HEK293 (cell line): ENCODE measurements around the gene CHMP1A.

Experiments used
- FEZF1 ChIP-seq: fragments of 450-650 bp; formaldehyde crosslinking; IDR thresholded peaks from 2 replicates; pipeline ENCODE4 v1.5.1; 2016; ENCODE audit warnings: missing biosample characterization, missing genetic modification characterization
- GLIS1 ChIP-seq: fragments of 450-650 bp; formaldehyde crosslinking; IDR thresholded peaks from 2 replicates; pipeline ENCODE4 v1.5.1; 2016; ENCODE audit warnings: missing biosample characterization, missing genetic modification characterization
- IKZF3 ChIP-seq: fragments of 450-650 bp; IDR thresholded peaks from 2 replicates; pipeline ENCODE4 v1.5.0; 2018; ENCODE audit warnings: missing biosample characterization, mild to moderate bottlenecking, missing genetic modification characterization, moderate library complexity
- KLF1 ChIP-seq: fragments of 450-650 bp; formaldehyde crosslinking; IDR thresholded peaks from 2 replicates; pipeline ENCODE4 v1.5.1; 2016; ENCODE audit warnings: missing biosample characterization, missing genetic modification characterization
- KLF8 ChIP-seq: fragments of 450-650 bp; formaldehyde crosslinking; IDR thresholded peaks from 2 replicates; pipeline ENCODE4 v1.5.1; 2016; ENCODE audit warnings: missing biosample characterization, missing genetic modification characterization
- MYNN ChIP-seq: fragments of 450-650 bp; formaldehyde crosslinking; IDR thresholded peaks from 2 replicates; pipeline ENCODE4 v1.5.1; 2016; ENCODE audit warnings: missing biosample characterization, missing genetic modification characterization, borderline replicate concordance
- PRDM10 ChIP-seq: fragments of 450-650 bp; formaldehyde crosslinking; IDR thresholded peaks from 2 replicates; pipeline ENCODE4 v1.5.1; 2016; ENCODE audit warnings: missing biosample characterization, missing genetic modification characterization
- REPIN1 ChIP-seq: fragments of 450-650 bp; formaldehyde crosslinking; IDR thresholded peaks from 2 replicates; pipeline ENCODE4 v1.5.1; 2017; ENCODE audit warnings: missing biosample characterization, missing genetic modification characterization, low read depth
- ZBTB10 ChIP-seq: fragments of 450-650 bp; formaldehyde crosslinking; IDR thresholded peaks from 2 replicates; pipeline ENCODE4 v1.5.1; 2016; ENCODE audit warnings: missing biosample characterization, missing genetic modification characterization
- ZBTB26 ChIP-seq: fragments of 450-650 bp; formaldehyde crosslinking; optimal IDR thresholded peaks from 2 replicates; pipeline ENCODE3; 2016; ENCODE audit warnings: missing biosample characterization, mild to moderate bottlenecking, missing genetic modification characterization
- ZNF112 ChIP-seq: fragments of 450-650 bp; formaldehyde crosslinking; IDR thresholded peaks from 2 replicates; pipeline ENCODE4 v1.5.0; 2017; ENCODE audit warnings: missing biosample characterization, missing genetic modification characterization
- ZNF174 ChIP-seq: fragments of 450-650 bp; formaldehyde crosslinking; IDR thresholded peaks from 2 replicates; pipeline ENCODE4 v1.5.0; 2017; ENCODE audit warnings: missing biosample characterization, mild to moderate bottlenecking, missing genetic modification characterization
- ZNF211 ChIP-seq: fragments of 450-650 bp; formaldehyde crosslinking; IDR thresholded peaks from 2 replicates; pipeline ENCODE4 v1.5.1; 2016; ENCODE audit warnings: low read depth, missing biosample characterization, missing genetic modification characterization
- ZNF223 ChIP-seq: fragments of 450-650 bp; formaldehyde crosslinking; IDR thresholded peaks from 2 replicates; pipeline ENCODE4 v1.5.1; 2016; ENCODE audit warnings: missing biosample characterization, missing genetic modification characterization
- ZNF266 ChIP-seq: fragments of 450-650 bp; formaldehyde crosslinking; IDR thresholded peaks from 2 replicates; pipeline ENCODE4 v1.5.1; 2016; ENCODE audit warnings: missing biosample characterization, missing genetic modification characterization, low read depth
- ZNF350 ChIP-seq: fragments of 450-650 bp; formaldehyde crosslinking; IDR thresholded peaks from 2 replicates; pipeline ENCODE4 v1.5.0; 2017; ENCODE audit warnings: missing biosample characterization, mild to moderate bottlenecking, missing genetic modification characterization
- ZNF416 ChIP-seq: fragments of 450-650 bp; formaldehyde crosslinking; IDR thresholded peaks from 2 replicates; pipeline ENCODE4 v1.5.1; 2016; ENCODE audit warnings: missing biosample characterization, missing genetic modification characterization
- ZNF426 ChIP-seq: fragments of 450-650 bp; formaldehyde crosslinking; IDR thresholded peaks from 2 replicates; pipeline ENCODE4 v1.5.1; 2017; ENCODE audit warnings: missing biosample characterization, missing genetic modification characterization, mild to moderate bottlenecking, inconsistent platforms, moderate library complexity
- ZNF501 ChIP-seq: fragments of 450-650 bp; formaldehyde crosslinking; IDR thresholded peaks from 2 replicates; pipeline ENCODE4 v1.5.1; 2016; ENCODE audit warnings: missing biosample characterization, missing genetic modification characterization
- ZNF514 ChIP-seq: fragments of 450-650 bp; formaldehyde crosslinking; IDR thresholded peaks from 2 replicates; pipeline ENCODE4 v1.5.1; 2016; ENCODE audit warnings: missing biosample characterization, missing genetic modification characterization
- ZNF585B ChIP-seq: fragments of 450-650 bp; formaldehyde crosslinking; IDR thresholded peaks from 2 replicates; pipeline ENCODE4 v1.5.1; 2016; ENCODE audit warnings: missing biosample characterization, missing genetic modification characterization
- ZNF610 ChIP-seq: fragments of 450-650 bp; formaldehyde crosslinking; IDR thresholded peaks from 2 replicates; pipeline ENCODE4 v1.5.1; 2016; ENCODE audit warnings: missing biosample characterization, missing genetic modification characterization, borderline replicate concordance
- ZNF768 ChIP-seq: fragments of 450-650 bp; formaldehyde crosslinking; IDR thresholded peaks from 2 replicates; pipeline ENCODE4 v1.5.1; 2018; ENCODE audit warnings: missing biosample characterization, mild to moderate bottlenecking, missing genetic modification characterization
- ZNF777 ChIP-seq: fragments of 450-650 bp; formaldehyde crosslinking; IDR thresholded peaks from 2 replicates; pipeline ENCODE4 v1.5.1; 2017; ENCODE audit warnings: missing biosample characterization, missing genetic modification characterization, borderline replicate concordance
- ZNF791 ChIP-seq: fragments of 450-650 bp; formaldehyde crosslinking; IDR thresholded peaks from 2 replicates; pipeline ENCODE4 v1.5.1; 2016; ENCODE audit warnings: missing biosample characterization, missing genetic modification characterization
- ZSCAN5A ChIP-seq: fragments of 450-650 bp; formaldehyde crosslinking; IDR thresholded peaks from 2 replicates; pipeline ENCODE4 v1.5.1; 2016; ENCODE audit warnings: missing biosample characterization, missing genetic modification characterization
- TF ChIP-seq, protein P1 (sequence below): fragments of 450-650 bp; formaldehyde crosslinking; IDR thresholded peaks from 2 replicates; pipeline ENCODE4 v1.5.1; 2017; ENCODE audit warnings: missing biosample characterization, missing genetic modification characterization
- TF ChIP-seq, protein P2 (sequence below): fragments of 450-650 bp; formaldehyde crosslinking; IDR thresholded peaks from 2 replicates; pipeline ENCODE4 v1.5.1; 2016; ENCODE audit warnings: missing biosample characterization, missing genetic modification characterization

The CHMP1A gene

DNA sequence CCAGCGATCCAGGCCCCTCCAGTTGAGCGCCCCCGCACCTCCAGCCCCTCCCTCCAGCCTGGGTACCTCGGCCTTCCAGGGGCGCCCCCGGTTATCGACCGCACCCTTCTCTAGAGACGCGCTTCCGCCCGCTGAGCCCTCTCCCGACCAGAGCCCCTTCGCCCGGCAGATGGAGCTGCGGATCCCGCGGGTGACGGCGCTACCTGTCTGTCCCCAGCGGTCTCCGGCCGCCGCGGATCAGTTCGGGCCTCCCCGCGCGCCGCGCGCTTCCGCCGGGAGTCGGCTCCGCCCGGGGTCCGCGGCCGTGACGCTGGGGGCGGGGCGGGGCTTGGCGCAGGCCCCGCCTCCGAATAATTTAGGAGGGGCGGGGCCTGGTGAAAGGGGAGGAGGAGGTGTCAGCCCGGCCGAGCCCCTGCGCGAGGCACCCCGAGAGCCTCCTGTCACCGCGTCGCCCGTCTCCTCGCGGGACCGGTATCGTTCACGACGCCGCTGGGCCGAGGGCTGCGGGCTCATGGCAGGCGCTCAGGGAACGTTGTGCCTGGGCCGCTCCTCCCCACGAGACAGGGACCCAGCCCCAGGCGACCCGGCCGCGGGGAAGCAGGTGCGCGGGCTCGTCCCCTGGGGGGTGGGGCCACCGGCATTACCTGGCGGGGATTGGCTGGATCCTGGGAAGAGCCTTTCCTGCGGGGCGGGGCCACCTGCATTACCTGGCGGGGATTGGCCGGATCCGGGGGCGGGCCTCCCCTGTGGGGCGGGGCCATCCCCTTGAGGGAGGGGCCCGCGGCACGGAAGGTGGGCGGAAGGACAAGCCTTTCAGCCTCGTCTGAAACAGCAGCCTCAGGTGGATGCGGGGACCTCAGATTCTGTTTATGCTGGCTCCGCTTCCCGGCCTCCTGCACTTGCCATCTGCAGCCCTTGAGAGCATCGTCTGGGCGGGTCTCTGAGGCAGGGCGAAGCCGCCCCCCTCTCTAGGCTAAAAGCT, 44.2 kb upstream of the CHMP1A start, which contains the start of gene SPATA2L (continued):
- TF ChIP-seq ZNF174 (tag by site-specific recombination): no peak
- no peak for TF ChIP-seq REPIN1 (tag by site-specific recombination)
- no peak for TF ChIP-seq ZNF112
- no peak for TF ChIP-seq ZSCAN5A (tag by site-specific recombination)
- TF ChIP-seq ZNF791: no peak
- TF ChIP-seq GLIS1: no peak
- peak; percentile 64; the same call in 1 of the 2 replicates for TF ChIP-seq KLF8 (tag by site-specific recombination)
- TF ChIP-seq IKZF3: no peak
- TF ChIP-seq ZNF514 (tag by site-specific recombination): no peak
- TF ChIP-seq MYNN (tag by site-specific recombination): no peak
- no peak for TF ChIP-seq ZNF426 (tag by site-specific recombination)
- no peak for TF ChIP-seq ZNF585B (tag by site-specific recombination)
- TF ChIP-seq ZBTB10 (tag by site-specific recombination): 0 out of 2 replicates have a peak, but pooled peaks have one; percentile 15
- no peak for TF ChIP-seq ZNF350 (tag by site-specific recombination)
- no peak for TF ChIP-seq ZNF223 (tag by site-specific recombination)
- peak; percentile 74 for TF ChIP-seq ZBTB26 (tag by site-specific recombination)
- TF ChIP-seq ZNF211 (tag by site-specific recombination): no peak
- TF ChIP-seq, protein P1, sequence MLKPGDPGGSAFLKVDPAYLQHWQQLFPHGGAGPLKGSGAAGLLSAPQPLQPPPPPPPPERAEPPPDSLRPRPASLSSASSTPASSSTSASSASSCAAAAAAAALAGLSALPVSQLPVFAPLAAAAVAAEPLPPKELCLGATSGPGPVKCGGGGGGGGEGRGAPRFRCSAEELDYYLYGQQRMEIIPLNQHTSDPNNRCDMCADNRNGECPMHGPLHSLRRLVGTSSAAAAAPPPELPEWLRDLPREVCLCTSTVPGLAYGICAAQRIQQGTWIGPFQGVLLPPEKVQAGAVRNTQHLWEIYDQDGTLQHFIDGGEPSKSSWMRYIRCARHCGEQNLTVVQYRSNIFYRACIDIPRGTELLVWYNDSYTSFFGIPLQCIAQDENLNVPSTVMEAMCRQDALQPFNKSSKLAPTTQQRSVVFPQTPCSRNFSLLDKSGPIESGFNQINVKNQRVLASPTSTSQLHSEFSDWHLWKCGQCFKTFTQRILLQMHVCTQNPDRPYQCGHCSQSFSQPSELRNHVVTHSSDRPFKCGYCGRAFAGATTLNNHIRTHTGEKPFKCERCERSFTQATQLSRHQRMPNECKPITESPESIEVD (tag by site-specific recombination): no peak
- TF ChIP-seq ZNF777 (tag by site-specific recombination): no peak
- TF ChIP-seq ZNF501 (tag by site-specific recombination): no peak
- no peak for TF ChIP-seq FEZF1
- TF ChIP-seq, protein P2, sequence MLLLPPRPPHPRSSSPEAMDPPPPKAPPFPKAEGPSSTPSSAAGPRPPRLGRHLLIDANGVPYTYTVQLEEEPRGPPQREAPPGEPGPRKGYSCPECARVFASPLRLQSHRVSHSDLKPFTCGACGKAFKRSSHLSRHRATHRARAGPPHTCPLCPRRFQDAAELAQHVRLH: no peak
- peak; percentile 20; the same call in 1 of the 2 replicates for TF ChIP-seq KLF1 (tag by site-specific recombination)
- TF ChIP-seq ZNF266 (tag by site-specific recombination): no peak
- peak; percentile 54; the same call in 1 of the 2 replicates for TF ChIP-seq PRDM10
- TF ChIP-seq ZNF610 (tag by site-specific recombination): no peak
- no peak for TF ChIP-seq ZNF768
- no peak for TF ChIP-seq ZNF416 (tag by site-specific recombination)
